Hematopoietic multipotent progenitor cell treated with erythropoietin and hydrocortisone succinate and interleukin-3 and kit ligand, for 4 days (in vitro differentiated cells): ENCODE results near the gene GLOD5.
"Not testable (repeated sequence)": the region's sequence is repeated elsewhere in the genome, so short reads cannot be mapped to it uniquely, and the experiment has no call there.

Source experiments
- DNase-seq: peaks from one replicate; pipeline ENCODE4 v3.0.0-alpha.2; 2015

The GLOD5 gene

GRCh38 chrX:48794911-48795515 is 33.5 kb downstream of the GLOD5 start:
- peak; percentile 64 for DNase-seq

GRCh38 chrX:48798318-48798717 is 36.8 kb downstream of the GLOD5 start:
- DNase-seq, result no peak

- DNase-seq, result peak; percentile 95
Measured at GRCh38 chrX:48800574-48801279, 39.2 kb downstream of the GLOD5 start.

DNA sequence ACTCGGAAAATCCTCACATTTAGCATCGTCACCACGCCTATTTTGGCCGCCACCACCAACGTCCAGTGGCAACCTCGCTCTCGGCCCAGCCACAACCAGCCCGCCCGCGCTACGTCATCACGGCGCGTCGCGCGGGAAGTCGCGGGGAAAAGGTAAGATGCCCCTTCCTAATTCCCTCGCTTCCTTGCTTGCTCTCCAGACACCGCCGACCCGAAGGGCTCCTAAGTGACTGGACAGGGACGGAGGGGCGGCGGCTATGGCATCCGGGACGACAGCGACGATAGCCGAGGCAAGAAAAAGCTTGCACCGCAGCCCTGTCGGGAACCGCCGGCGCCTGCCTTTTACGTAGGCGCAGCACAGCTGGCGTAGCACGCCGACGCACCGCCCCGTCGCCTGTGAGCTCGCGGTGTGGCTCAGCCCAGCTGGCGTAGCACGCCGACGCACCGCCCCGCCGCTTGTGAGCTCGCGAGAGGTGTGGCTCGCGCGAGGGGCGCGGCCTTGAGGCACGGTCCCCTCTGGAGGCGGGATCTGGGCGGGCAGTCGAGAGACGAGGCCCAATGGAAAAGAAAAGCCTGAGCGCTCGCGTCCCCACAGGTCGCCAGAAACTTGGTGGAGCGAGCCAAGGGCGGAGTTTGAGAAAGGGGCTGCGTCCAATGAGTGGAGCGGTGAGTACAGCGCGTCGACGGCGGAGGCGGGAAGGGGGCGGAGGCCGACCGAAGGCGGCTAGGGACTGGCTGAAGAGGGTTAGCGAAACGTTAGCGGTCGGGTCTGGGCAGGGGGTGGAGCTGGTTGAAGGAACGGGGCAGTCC is 39.9 kb downstream of the GLOD5 start, which contains the start of gene HDAC6:
Gene HDAC6, plus strand, starts transcription at position 788 of the 809 bp plus-strand sequence. CDS start 626 bp downstream, outside the sequence.
- DNase-seq, result peak; percentile 99

GRCh38 chrX:48802089-48802904 is 40.8 kb downstream of the GLOD5 start:
- peak; percentile 94 for DNase-seq

DNA sequence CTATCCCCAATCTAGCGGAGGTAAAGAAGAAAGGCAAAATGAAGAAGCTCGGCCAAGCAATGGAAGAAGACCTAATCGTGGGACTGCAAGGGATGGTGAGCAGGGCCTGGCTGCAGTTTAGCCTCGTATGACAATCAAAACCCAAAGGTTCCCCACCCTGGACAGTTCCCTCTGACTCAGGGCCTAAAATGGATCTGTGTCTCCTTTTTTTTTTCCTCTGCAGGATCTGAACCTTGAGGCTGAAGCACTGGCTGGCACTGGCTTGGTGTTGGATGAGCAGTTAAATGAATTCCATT is 41.3 kb downstream of the GLOD5 start:
- no peak for DNase-seq

DNA sequence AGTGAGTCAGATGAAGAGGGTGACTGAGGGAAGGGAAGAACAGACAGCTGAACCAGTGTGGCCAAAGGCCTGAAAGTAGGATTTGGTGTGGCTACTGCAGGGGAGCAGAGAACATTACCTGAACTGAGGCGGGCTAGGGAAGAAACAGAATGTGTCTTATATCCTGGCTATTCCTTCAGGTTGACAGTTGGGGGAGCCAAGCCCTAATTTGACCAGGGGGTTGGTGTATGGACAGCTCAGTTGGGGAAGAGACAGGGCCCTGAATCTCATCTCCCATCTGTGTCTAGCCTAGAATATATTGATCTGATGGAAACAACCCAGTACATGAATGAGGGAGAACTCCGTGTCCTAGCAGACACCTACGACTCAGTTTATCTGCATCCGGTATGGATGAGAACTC is 44.5 kb downstream of the GLOD5 start:
- DNase-seq, result no peak

- no peak for DNase-seq
Measured at GRCh38 chrX:48813644-48814043, 52.1 kb downstream of the GLOD5 start.

DNA sequence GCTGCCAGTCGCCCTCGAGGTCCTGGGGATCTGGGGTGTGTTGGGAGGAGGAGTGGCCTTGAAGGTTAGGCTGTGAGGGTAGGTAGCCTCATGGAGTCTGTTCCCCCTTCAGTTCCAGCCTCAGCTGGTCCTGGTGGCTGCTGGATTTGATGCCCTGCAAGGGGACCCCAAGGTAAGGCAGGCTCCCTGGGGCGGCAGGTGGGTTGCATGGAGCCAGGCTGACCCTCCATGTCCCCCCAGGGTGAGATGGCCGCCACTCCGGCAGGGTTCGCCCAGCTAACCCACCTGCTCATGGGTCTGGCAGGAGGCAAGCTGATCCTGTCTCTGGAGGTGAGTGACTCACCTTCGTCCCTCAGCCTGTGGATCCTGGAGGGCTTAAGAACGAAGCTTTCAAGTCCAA is 53.2 kb downstream of the GLOD5 start:
- DNase-seq, result no peak

GRCh38 chrX:48815266-48815665 is 53.7 kb downstream of the GLOD5 start:
- DNase-seq, result no peak

DNA sequence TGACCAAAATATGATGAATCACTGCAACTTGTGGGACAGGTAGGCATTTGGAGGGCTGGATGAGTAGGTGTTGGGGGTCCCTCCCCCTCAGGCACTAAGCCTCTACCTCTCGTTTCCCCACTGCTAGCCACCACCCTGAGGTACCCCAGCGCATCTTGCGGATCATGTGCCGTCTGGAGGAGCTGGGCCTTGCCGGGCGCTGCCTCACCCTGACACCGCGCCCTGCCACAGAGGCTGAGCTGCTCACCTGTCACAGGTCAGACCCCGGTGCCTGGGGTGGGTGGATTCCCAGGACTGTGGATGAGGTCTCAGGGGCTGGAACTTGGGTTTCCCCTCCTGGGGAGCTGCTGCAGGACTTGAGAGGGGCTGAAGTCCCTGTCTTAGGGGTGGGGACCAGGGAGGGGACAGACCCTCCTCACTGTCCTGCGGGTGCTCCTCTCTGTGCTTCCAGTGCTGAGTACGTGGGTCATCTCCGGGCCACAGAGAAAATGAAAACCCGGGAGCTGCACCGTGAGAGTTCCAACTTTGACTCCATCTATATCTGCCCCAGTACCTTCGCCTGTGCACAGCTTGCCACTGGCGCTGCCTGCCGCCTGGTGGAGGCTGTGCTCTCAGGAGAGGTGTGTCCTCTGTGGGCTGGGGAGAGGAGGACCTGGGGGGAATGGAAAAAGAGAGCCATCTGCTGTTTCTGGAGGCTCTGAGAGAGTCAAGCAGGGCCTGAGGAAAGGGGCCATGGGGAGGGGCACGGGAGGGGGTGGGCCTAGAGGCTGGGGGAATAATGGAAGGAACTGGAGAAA is 54.7 kb downstream of the GLOD5 start:
- no peak for DNase-seq

GRCh38 chrX:48818098-48818497 is 56.6 kb downstream of the GLOD5 start:
- no peak for DNase-seq

DNA sequence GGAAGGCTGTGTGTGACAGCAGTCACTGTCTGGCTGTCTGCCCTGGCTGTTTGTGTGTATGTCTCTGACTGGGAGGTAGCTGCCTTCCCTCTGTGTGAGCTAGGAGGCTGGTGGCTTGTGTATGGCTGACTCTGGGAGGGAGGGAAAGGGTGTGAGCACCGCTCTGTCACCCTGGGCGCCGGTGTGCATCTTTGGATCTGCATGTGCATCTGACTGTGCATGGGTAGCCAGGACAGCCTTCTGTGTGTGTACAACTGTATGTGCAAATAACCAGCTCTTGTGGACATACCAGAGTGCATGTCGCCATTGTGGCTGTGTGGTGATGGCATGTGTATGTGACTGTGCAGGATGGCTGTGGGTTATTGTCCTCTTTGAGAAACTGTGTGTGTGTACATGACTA is 57.3 kb downstream of the GLOD5 start:
- DNase-seq, result no peak

DNA sequence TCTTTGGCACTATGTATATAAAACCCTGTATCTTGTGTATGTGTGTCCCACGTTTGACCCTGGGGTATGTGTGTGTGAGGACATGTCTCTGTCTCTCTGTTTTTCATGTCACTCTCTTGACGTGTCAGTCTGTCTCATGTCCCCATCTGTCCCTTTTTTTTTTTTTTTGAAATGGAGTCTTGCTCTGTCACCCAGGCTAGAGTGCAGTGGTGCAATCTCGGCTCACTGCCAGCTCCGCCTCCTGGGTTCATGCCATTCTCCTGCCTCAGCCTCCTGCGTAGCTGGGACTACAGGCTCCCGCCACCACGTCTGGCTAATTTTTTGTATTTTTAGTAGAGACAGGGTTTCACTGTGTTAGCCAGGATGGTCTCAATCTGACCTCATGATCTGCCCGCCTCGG is 57.8 kb downstream of the GLOD5 start:
- not testable (repeated sequence) for DNase-seq

DNA sequence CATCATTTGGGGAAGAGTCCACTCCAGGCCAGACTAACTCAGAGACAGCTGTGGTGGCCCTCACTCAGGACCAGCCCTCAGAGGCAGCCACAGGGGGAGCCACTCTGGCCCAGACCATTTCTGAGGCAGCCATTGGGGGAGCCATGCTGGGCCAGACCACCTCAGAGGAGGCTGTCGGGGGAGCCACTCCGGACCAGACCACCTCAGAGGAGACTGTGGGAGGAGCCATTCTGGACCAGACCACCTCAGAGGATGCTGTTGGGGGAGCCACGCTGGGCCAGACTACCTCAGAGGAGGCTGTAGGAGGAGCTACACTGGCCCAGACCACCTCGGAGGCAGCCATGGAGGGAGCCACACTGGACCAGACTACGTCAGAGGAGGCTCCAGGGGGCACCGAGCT is 61.5 kb downstream of the GLOD5 start:
- DNase-seq, result no peak
